Large intestine (tissue), 3 donors: ENCODE results near the gene NCDN. TPM values are rescaled to one million over a fixed set of nuclear protein-coding genes. Genes with fewer than 3 reads are reported as not detected.

ENCODE experiments used
- DNase-seq, 2 donors: peaks; one replicate each; pipeline versions ENCODE4 v3.0.0 to v3.0.0-alpha.2; 2013
- H3K27ac ChIP-seq: one replicate; pipeline ENCODE4 v1.5.1; 2013; ENCODE audit warnings: low read length
- H3K27me3 ChIP-seq: 2 replicates; pipeline ENCODE4 v1.6.1; 2013; ENCODE audit warnings: low read length; ENCODE audit not compliant: control insufficient read depth, insufficient read depth
- H3K36me3 ChIP-seq: 2 replicates; pipeline ENCODE4 v1.6.1; 2013; ENCODE audit warnings: low read length; ENCODE audit not compliant: control insufficient read depth, insufficient read depth
- H3K4me1 ChIP-seq: one replicate; pipeline ENCODE4 v1.6.1; 2013; ENCODE audit warnings: low read length; ENCODE audit not compliant: control insufficient read depth, insufficient read depth
- H3K4me3 ChIP-seq: one replicate; pipeline ENCODE4 v1.5.1; 2013; ENCODE audit warnings: low read length
- H3K9me3 ChIP-seq: one replicate; pipeline ENCODE4 v1.6.1; 2013; ENCODE audit warnings: mild to moderate bottlenecking, low read depth, low read length, moderate library complexity; ENCODE audit not compliant: control insufficient read depth
- WGBS: methylation state at CpG from one replicate; pipeline ENCODE4 v1.1.5; 2013; ENCODE audit warnings: low lambda C conversion rate; ENCODE audit not compliant: insufficient coverage; 5-methylcytosine and 5-hydroxymethylcytosine counted together
- polyA plus RNA-seq: library from polyadenylated mRNA; unstranded; fragments of 120-200 nt; gene quantifications from one replicate; pipeline ENCODE4 v1.2.1, GENCODE V29; 2013

NCDN gene
- polyA plus RNA-seq, 1 donor: 11.8 TPM

DNA sequence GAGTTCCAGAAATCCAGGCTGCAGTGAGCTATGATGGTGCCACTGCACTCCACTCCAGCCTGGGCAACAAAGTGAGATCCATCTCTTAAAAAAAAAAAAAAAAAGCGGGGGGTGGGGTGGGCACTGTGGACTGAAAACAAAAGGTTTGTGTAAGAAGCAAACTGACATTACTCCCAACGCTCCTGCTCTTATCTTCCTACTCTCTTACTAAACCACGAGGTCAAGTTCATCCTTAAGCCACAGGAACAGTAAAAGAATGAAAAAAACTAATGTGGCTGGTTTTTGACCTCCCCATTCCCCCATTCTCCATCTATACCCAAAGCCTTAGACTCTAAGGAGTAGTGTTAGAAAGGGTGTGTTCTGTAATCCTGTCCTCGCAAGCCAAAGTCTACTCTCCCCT lies 46.3 kb downstream of the NCDN start:
- Histone ChIP-seq H3K36me3 (peaks cover 52% of the 10 kb centered on the region), H3K27ac (no peak overlapping the region)
- WGBS: no CpG with 5 or more reads among the region's 4 CpGs

DNA sequence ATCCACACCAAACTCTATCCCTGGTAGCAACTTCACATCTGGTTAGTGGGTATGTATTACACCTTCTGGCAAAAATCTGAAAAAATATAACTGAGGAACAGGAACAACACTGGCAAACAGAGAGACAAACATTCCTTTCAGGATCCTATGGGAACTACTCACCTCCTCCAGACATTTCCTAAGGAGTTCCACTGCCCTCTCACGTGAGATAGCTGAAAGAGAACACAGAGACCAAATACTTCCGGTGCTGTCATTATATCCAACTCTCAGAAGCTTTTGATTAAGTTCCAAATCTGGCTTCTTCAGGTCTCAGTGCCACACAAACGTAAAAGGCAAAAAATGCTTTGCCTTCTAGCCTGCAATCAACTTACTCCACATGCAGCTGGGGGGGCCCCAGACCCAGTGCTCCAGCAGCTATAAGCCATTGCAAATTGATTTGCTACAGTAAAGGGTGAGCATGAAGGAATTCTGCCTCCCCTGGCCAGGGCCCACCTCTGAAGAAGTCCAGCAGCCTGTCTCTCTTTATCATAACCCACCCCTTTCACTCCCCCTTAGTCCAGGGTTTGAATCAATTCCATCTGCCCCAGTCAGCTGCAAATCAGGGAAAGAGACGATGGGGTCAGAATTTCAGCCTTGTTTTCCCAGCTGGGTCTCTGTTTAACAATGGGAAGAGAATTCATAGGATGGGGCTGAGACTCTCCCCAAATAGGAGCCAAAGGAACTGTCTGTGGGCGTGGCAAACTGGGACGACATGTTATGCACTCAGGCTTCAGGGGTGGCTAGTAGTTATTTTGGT lies 47.7 kb downstream of the NCDN start:
- H3K4me3 ChIP-seq: no peak overlapping the region
- no peak overlapping the region for H3K27ac ChIP-seq
- peaks cover 59% of the 10 kb centered on the region for H3K36me3 ChIP-seq
- no peaks in the 10 kb centered on the region for H3K9me3 ChIP-seq
- no peak for DNase-seq
- no peaks in the 10 kb centered on the region for H3K27me3 ChIP-seq
- H3K4me1 ChIP-seq: no peaks in the 10 kb centered on the region
- WGBS: no CpG with 5 or more reads among the region's 6 CpGs

More for the DNA sequence above, 46.3 kb downstream of the NCDN start:
- Histone ChIP-seq H3K9me3 (no peaks in the 10 kb centered on the region), H3K4me1 (no peaks in the 10 kb centered on the region), H3K27me3 (no peaks in the 10 kb centered on the region), H3K4me3 (no peak overlapping the region)
- DNase-seq: no peak

DNA sequence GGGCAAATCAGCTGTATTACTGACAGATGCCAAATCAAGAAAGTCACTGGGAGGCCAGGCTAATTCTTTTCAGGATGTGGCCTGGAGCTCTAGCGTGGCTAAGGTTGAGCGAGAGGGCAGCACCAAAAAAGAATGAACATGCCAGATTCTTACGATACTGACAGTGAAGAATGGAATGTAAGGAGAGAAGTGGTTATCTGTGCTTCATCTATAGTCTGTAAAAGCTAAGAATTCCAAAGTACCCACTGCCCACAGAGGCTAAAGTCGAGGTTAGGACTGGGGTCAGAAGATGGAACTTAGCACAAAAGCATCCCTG lies 48.2 kb downstream of the NCDN start:
- H3K4me3 ChIP-seq: no peak overlapping the region
- 80% methylated on average over 1 of the region's 4 CpGs for WGBS
- DNase-seq: no peak
- H3K36me3 ChIP-seq: peaks cover 59% of the 10 kb centered on the region
- H3K27ac ChIP-seq: no peak overlapping the region
- no peaks in the 10 kb centered on the region for H3K27me3 ChIP-seq
- no peaks in the 10 kb centered on the region for H3K4me1 ChIP-seq
- H3K9me3 ChIP-seq: no peaks in the 10 kb centered on the region

DNA sequence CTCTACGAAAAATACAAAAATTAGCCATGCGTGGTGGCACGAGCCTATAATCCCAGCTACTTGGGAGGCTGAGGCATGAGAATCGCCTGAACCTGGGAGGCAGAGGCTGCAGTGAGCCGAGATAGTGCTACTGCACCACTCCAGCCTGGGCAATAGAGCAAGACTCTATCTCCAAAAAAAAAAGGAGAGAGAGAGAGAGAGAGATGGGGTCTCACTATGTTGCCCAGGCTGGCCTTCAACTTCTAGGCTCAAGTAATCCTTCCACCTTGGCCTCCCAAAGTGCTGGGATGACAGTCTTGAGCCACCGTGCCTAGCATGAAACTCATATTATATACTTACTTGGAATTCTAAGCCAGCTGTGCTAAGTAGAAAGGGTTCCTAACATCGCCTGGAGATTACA lies 54.1 kb downstream of the NCDN start:
- Histone ChIP-seq H3K4me1 (no peaks in the 10 kb centered on the region), H3K27me3 (no peaks in the 10 kb centered on the region), H3K9me3 (no peaks in the 10 kb centered on the region), H3K36me3 (peaks cover 48% of the 10 kb centered on the region), H3K27ac (no peak overlapping the region), H3K4me3 (no peak overlapping the region)
- no CpG with 5 or more reads among the region's 7 CpGs for WGBS
- DNase-seq: no peak

DNA sequence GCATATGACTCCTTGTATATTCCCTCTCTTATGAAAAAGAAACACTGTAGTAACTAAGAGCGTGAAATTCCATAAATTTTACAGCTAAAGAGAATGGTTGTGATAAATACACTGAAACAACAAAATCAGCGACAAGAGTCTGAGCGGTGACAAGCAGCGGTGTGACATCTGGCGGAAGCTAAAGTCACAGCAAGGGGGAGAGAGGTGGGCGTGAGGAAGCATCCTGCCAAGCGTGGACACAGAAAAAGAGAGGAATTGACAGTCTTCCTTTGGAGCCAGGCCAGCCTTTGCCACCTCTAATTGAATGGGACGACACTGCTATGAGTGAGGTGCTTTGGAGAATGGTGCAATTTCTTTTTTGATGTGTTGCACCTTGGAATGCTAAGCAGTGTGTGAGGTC lies 57.8 kb downstream of the NCDN start:
- H3K4me3 ChIP-seq: no peak overlapping the region
- H3K9me3 ChIP-seq: no peaks in the 10 kb centered on the region
- no peaks in the 10 kb centered on the region for H3K27me3 ChIP-seq
- DNase-seq: no peak
- no peaks in the 10 kb centered on the region for H3K4me1 ChIP-seq
- H3K27ac ChIP-seq: no peak overlapping the region
- peaks cover 36% of the 10 kb centered on the region for H3K36me3 ChIP-seq
- 88% methylated on average over 5 of the region's 8 CpGs for WGBS

Other genes with a start within 250 kb of the NCDN start
- 60.3 TPM for gene KIAA0319L, start 396 bp upstream of the NCDN start, polyA plus RNA-seq
- 1.9 TPM for gene TFAP2E, start 15.5 kb downstream of the NCDN start, polyA plus RNA-seq
- gene PSMB2, start 83.7 kb downstream of the NCDN start, polyA plus RNA-seq: 59.1 TPM
- 6.7 TPM for gene C1orf216, start 161.1 kb downstream of the NCDN start, polyA plus RNA-seq
- gene CLSPN, start 212.2 kb downstream of the NCDN start, polyA plus RNA-seq: 6.2 TPM